Tibial nerve (tissue), 3 donors: ENCODE results near the gene SKA1.

Source experiments
- POLR2A ChIP-seq, 2 donors: fragments of 450-650 bp; IDR thresholded peaks; one replicate each; pipeline ENCODE4 v1.6.1; 2017; ENCODE audit warnings: antibody characterized with exemption in 2 of 2, mild to moderate bottlenecking in 2 of 2, moderate library complexity in 2 of 2
- TF ChIP-seq, protein P1 (sequence below), 5 experiments: fragments of 200-600 bp in 3 of 5; fragments of 450-650 bp in 2 of 5; sonication (generic) in 3 of 5; IDR thresholded peaks; one replicate each; pipeline ENCODE4 v1.5.1; 2016 to 2019; ENCODE audit warnings: antibody characterized with exemption in 5 of 5, mild to moderate bottlenecking in 3 of 5, moderate library complexity in 2 of 5

DNA sequence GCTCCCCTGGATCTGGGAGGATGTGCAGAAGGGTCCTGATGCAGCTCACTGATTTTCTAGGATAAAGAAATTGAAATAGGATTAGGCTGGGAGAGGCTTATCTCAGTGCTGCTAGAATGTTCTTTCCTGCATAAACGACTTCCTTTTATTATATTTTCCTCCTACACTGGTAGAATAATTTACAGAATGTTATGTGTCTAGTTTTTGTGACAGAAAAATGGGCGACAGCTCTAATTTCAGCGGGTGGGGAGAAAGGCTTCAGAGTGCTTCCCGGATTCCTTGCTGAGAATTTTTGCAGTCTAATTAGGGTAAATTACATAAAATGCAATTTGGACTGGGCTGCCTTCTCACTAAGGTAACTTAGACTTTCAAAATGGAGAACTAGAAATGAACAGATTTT, 66.2 kb downstream of the SKA1 start:
- TF ChIP-seq, protein P1, sequence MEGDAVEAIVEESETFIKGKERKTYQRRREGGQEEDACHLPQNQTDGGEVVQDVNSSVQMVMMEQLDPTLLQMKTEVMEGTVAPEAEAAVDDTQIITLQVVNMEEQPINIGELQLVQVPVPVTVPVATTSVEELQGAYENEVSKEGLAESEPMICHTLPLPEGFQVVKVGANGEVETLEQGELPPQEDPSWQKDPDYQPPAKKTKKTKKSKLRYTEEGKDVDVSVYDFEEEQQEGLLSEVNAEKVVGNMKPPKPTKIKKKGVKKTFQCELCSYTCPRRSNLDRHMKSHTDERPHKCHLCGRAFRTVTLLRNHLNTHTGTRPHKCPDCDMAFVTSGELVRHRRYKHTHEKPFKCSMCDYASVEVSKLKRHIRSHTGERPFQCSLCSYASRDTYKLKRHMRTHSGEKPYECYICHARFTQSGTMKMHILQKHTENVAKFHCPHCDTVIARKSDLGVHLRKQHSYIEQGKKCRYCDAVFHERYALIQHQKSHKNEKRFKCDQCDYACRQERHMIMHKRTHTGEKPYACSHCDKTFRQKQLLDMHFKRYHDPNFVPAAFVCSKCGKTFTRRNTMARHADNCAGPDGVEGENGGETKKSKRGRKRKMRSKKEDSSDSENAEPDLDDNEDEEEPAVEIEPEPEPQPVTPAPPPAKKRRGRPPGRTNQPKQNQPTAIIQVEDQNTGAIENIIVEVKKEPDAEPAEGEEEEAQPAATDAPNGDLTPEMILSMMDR (IDR thresholded peaks at IDR 0.05), result no peak
- TF ChIP-seq POLR2A (IDR thresholded peaks at IDR 0.05), result no peak
